ENCODE results near the gene GPC6.

The GPC6 gene

GRCh38 chr13:93752541-93752940 lies 525.9 kb downstream of the GPC6 start:
- no peak for DNase-seq

- no peak for DNase-seq
Measured at GRCh38 chr13:93753639-93754038, 527.0 kb downstream of the GPC6 start.

GRCh38 chr13:93755341-93755740 lies 528.7 kb downstream of the GPC6 start:
- no peak for DNase-seq

GRCh38 chr13:93758575-93758974 lies 532.0 kb downstream of the GPC6 start:
- no peak for DNase-seq

GRCh38 chr13:93762708-93763426 lies 536.3 kb downstream of the GPC6 start:
- no peak for DNase-seq

GRCh38 chr13:93765062-93765461 lies 538.5 kb downstream of the GPC6 start:
- DNase-seq: peak; percentile 28

- no peak for DNase-seq
Measured at GRCh38 chr13:93765811-93766210, 539.2 kb downstream of the GPC6 start.

GRCh38 chr13:93766719-93767118 lies 540.1 kb downstream of the GPC6 start:
- no peak for DNase-seq

- DNase-seq: no peak
Measured at GRCh38 chr13:93767180-93767916, 540.7 kb downstream of the GPC6 start.

- no peak for DNase-seq
Measured at GRCh38 chr13:93767917-93768409, 541.4 kb downstream of the GPC6 start.

GRCh38 chr13:93769101-93769500 lies 542.5 kb downstream of the GPC6 start:
- no peak for DNase-seq

GRCh38 chr13:93769607-93770006 lies 543.0 kb downstream of the GPC6 start:
- no peak for DNase-seq

- no peak for DNase-seq
Measured at GRCh38 chr13:93771227-93771626, 544.6 kb downstream of the GPC6 start.

- DNase-seq: peak; percentile 36
Measured at GRCh38 chr13:93771782-93772181, 545.2 kb downstream of the GPC6 start.

- DNase-seq: peak; percentile 16
Measured at GRCh38 chr13:93774506-93774905, 547.9 kb downstream of the GPC6 start.

- DNase-seq: no peak
Measured at GRCh38 chr13:93775027-93775426, 548.4 kb downstream of the GPC6 start.

GRCh38 chr13:93775507-93776108 lies 549.0 kb downstream of the GPC6 start:
- DNase-seq: peak; percentile 91

GRCh38 chr13:93776936-93777335 lies 550.3 kb downstream of the GPC6 start:
- peak; percentile 61 for DNase-seq

- no peak for DNase-seq
Measured at GRCh38 chr13:93777504-93777903, 550.9 kb downstream of the GPC6 start.

GRCh38 chr13:93778548-93778947 lies 551.9 kb downstream of the GPC6 start:
- DNase-seq: no peak

- no peak for DNase-seq
Measured at GRCh38 chr13:93784191-93784590, 557.6 kb downstream of the GPC6 start.

GRCh38 chr13:93786846-93787489 lies 560.4 kb downstream of the GPC6 start:
- DNase-seq: no peak

GRCh38 chr13:93788456-93788855 lies 561.8 kb downstream of the GPC6 start:
- DNase-seq: no peak

Data from fibroblast of skin of back (primary cell).